GM18519 (cell line): Measurements from ENCODE around the gene SLC38A1.
A peak's percentile ranks its signal among the peaks of the same experiment; 100 is the strongest.
"Not testable (repeated sequence)": the region's sequence is repeated elsewhere in the genome, so short reads cannot be mapped to it uniquely, and the experiment has no call there.

Experiments
- ATAC-seq: cut with Tn5 transposase; IDR thresholded peaks from one replicate; pipeline ENCODE4 v1.9.1; 2021; ENCODE audit warnings: mild to moderate bottlenecking, moderate library complexity; ENCODE audit not compliant: unreplicated experiment, low FRiP score

SLC38A1 gene

DNA sequence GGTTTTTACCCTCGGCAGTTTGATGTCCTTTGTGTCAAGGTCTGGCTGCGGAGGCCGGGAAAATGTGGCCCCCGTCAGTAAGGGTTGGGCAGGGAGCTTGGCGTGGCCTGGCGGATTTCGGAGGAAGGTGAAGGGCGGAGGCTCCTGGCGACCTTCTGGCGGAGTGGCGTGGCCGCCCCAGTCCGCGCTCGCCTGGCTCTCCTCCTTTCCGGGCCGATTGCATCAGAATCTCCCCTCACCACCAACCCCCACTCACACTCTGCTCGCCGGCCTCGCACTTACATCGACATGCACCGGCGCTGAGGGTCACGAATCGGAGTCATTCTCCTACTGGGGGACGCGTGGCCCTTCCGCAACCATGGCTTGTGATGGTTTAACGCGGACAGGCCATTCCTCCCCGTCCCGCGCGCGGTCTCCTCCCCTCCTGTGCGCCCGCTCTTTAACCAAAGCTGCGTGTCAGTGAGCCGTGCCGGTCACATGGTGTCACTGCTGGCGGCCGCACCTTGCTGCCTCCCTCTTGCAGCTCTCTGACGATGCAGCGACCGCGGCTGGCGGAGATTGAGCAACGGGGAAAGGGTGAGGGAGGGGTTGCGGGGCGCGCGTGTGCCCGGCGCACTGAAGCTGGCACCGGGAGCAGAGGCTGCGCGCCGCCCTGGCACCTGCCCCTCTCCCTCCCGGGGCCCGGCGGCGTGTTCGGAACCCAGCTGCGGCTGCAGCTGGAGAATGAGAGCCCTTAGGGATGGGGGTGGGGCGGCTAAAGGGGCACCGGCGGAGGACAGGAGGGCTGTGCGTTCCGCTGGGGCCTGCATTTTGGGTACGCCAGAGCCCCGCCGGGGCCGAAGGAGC is at the start of gene SLC38A1:
Gene SLC38A1 (minus strand): TSS at position 461 of the 846 bp plus-strand sequence. CDS start 29,243 bp downstream, outside the sequence.
- ATAC-seq = peak; percentile 61

DNA sequence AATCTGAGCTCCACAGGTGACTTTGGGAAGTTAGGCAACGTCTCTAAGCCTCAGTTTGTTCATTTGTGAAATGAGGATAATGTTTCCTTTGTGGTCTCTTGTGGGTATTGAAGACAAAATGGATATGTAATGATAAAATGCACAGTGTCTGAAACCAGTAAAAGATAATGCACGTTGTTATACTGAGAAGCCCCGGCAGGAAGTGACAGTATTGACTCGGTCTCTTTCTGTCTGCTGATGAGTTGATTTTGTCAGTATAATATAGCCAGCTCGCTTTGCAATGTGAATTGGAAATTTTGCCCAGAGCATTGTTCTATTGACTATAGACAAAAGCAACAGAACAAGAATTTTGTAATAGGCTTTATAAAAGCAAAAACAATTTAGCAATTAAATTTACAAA is 49.2 kb upstream of the SLC38A1 start:
- ATAC-seq = no peak

- no peak for ATAC-seq
These were observed 35.2 kb upstream of the SLC38A1 start for GRCh38 chr12:46304070-46304469.

- ATAC-seq = no peak
These were observed 34.3 kb upstream of the SLC38A1 start for GRCh38 chr12:46303039-46303666.

DNA sequence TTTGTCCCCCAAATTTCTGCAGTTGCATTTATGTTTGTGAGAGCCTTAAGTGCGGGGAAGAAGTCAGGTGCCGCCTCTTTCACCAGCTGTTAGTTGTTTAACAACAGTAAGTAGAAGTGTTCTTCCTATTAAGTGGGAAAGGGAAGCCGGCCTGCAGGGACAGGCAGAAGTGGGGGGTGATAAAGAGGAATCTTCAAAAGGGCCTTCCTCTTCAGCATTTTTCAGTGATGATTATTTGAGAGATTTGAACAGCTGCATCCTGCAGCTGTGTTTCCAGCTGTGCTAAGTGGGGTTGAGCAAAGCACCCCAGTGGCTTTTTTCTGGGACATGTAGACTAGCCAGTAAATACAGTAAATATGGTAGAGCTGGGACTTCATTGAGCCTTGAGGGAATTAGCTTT is 32.1 kb upstream of the SLC38A1 start:
- ATAC-seq = no peak

DNA sequence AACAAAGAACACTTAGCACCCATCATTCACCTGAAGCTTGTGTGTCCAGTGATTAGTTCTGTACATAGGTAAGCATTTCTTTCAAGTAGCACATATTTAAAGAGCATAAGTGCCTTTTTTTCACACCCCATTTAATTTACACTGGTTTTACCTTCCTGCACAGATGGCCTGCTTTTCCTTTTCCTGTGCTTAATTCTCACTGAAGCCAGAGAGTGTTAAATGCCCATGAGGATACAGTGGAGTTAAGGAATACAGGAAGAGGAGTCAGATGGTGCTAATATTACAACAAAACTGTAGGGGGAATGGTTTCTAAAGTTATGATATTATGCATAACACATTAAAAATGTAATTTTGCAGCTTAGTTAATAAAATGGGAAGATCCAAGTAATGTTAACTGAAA is 31.0 kb upstream of the SLC38A1 start:
- ATAC-seq = no peak

DNA sequence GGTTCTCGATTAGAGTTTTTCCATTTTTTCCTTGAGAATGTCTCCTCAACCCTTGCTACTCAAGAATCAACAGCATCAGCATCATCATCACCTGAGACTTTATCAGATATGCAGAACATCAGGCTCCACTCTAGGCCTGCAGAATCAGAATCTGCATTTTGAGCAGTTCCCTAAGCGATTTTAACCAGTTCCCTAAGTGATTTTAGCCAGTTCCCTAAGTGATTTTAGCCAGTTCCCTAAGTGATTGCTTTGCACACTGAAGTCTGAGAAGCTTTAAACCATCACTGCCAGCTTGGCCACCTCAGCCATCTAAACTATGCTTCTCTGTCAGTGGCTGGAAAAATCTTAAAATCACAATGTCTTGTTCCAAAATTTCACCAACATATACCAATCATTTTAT is 29.4 kb upstream of the SLC38A1 start:
- ATAC-seq = no peak

DNA sequence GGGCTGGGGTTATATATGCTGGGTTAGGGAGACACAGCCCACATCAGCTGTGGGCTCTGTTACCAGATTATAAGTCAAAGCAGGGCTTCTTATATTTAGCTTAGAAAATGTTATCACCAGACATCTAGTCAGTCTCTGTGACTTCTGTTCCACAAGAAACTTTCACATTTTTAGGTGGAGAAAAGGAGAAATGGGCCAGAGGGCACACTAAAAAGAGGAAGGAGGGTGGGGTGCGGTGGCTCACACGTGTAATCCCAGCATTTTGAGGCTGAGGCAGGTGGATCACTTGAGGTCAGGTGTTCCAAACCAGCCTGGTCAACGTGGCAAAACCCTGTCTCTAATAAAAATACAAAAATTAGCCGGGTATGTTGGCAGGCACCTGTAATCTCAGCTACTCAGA is 28.0 kb upstream of the SLC38A1 start:
- ATAC-seq = no peak

DNA sequence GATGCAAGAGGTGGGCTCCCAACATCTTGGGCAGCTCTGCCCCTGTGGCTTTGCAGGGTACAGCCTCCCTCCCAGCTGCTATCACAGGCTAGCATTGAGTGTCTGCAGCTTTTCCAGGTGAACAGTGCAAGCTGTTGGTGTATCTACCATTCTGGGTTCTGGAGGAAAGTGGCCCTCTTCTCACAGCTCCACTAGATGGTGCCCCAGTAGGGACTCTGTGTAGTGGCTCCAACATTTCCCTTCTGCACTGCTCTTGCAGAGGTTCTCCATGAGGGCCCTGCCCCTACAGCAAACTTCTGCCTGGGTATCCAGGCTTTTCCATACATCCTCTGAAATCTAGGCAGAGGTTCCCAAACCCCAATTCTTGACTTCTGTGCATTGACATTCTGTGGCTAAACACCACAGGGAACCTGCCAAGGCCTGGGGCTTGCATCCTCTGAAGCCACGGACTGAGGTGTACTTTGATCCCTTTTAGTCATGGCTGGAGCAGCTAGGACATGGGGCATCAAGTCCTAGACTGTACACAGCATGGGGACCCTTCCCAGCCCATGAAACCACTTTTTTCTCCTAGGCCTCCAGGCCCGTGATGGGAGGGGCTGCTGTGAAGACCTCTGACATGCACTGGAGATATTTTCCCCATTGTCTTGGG is 24.0 kb upstream of the SLC38A1 start:
- ATAC-seq = no peak

GRCh38 chr12:46291953-46292352 is 23.1 kb upstream of the SLC38A1 start:
- not testable (repeated sequence) for ATAC-seq

GRCh38 chr12:46285177-46285576 is 16.3 kb upstream of the SLC38A1 start:
- not testable (repeated sequence) for ATAC-seq

DNA sequence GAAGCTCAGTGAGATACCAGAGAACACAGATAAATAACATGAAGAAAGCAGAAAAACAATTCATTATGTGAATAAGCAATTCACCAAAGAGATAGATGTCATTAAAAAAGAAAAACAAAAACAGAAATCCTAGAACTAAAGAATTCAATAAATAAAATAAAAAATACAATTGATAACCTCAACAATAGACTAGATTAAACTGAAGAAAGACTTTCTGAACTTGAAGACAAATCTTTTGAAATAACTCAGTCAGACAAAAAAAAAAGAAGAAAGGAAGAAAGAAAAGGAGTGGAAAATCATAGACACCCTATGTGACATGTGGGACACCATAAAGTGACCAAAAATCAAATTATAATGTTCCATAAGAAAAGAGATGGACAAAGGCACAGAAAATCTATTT is 14.0 kb upstream of the SLC38A1 start:
- ATAC-seq = no peak

- ATAC-seq = no peak
These were observed 7.9 kb upstream of the SLC38A1 start for GRCh38 chr12:46276756-46277155.

- ATAC-seq = no peak
These were observed 3.0 kb upstream of the SLC38A1 start for GRCh38 chr12:46271863-46272262.

DNA sequence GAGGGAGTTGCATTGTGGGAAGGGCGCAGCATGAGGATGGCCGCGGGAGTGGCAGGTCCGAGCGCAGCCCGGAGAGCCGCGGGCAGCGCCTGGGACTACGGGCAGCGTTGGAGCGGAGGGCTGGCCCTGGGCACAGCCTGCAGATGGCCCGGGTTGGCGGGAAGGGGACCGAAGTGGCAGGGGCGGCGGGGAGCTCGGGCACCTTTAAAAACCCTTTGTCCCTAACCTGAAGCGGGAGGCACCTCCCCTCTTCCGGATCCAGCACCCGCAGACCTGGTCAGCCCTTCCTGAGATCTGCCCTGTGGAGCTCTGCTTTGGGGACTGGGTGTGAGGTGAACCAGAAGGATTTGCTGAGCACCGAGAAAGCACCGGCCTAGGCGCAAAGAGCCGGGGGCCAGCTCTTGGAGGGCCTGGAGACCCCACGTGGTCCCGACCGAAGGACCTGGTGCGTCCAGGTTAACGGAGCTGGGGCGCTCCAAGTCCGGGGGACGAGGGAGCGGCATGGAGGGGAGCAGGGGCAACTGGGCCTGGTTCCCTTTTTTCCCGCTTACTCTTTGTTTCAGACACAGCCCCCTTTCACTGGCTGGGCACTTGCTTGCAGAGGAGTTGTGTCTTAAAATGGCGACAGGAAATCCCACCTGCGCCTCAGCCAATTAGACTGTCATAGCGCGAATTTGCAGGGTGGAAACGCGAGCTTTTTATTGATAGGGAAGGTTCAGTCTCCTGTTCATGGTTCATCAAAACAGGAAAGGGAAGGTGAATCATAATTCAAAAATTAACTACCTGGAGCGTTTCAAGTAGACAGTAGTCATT is 792 bp upstream of the SLC38A1 start:
- peak; percentile 22 for ATAC-seq

DNA sequence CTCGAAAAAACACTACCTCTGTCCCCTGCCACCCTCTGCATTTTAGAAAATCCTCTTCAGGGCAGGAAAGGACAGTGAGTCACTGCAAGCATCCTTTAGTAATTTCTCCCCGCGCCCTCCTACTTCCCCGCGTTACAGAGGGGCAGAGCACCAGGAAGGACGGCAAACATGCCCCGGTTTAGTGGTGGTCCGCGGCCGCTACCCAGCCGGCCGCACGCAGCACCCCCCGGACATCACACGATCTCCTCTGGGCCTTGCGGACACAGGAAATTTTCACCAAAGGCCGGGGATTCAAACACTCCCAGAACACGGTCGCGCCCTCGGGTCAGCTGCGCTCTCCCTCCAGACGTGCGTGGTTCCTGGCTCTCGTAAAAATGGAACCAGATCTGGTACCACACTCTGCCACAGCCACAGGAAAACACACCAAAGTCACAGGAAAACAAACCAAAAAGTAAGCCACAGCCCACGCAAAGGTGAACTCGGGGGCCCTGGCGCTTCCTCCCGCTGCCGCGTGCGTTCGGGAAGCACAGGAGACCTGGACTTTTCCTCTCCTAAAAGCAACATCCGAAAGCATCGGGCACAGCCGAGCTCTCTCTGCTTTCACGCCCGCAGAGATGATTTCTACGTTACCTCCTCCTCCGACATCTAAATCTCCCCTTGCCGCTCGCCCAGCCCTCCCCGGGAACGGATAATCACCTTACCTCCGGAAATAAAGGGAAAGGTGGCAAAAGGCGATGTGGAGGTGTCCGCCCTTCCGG is 839 bp downstream of the SLC38A1 start:
- no peak for ATAC-seq

DNA sequence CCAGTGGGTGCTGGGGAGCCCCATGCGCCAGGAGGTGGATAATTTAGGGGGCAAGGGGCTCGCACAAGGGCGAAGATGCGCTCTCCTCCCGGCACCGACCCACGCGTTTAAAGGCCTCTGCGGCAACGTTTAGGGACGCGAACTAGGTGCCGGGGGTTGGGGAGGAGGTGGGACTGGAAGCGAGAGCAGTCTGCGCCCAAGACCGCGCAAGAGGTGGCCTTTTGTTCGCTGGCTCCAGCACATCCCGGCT is 1.3 kb downstream of the SLC38A1 start:
- no peak for ATAC-seq

- no peak for ATAC-seq
These were observed 1.8 kb downstream of the SLC38A1 start for GRCh38 chr12:46266869-46267574.

- no peak for ATAC-seq
These were observed 2.5 kb downstream of the SLC38A1 start for GRCh38 chr12:46266382-46266791.

- no peak for ATAC-seq
These were observed 3.1 kb downstream of the SLC38A1 start for GRCh38 chr12:46265734-46266133.
